CD4-positive, alpha-beta T cell (primary cell): ENCODE results near the gene ACLY. TPM values are rescaled to one million over a fixed set of nuclear protein-coding genes. Genes with fewer than 3 reads are reported as not detected.

Experiments used
- ATAC-seq: fragments of 200-7000 bp; cut with Tn5 transposase; one replicate; pipeline ENCODE4 v1.10.0; 2022; ENCODE audit warnings: mild to moderate bottlenecking; ENCODE audit not compliant: poor library complexity
- CTCF ChIA-PET: fragments of 350-600 bp; sonication (Branson Sonifier 250); formaldehyde crosslinking; loops from one replicate; lab custom pipeline; 2021; ENCODE audit warnings: antibody characterized with exemption, inconsistent platforms; lab: Charles Lee
- POLR2A ChIA-PET: fragments of 350-600 bp; sonication (Branson Sonifier 250); formaldehyde crosslinking; loops from one replicate; lab custom pipeline; 2021; ENCODE audit warnings: antibody characterized with exemption, inconsistent platforms; lab: Charles Lee
- DNase-seq, 14 experiments: peaks; one replicate each; pipeline ENCODE4 v3.0.0-alpha.2; 2013 to 2020; ENCODE audit warnings: mixed read lengths in 2 of 14
- H3K27ac ChIP-seq, 2 donors: one replicate each; pipeline versions ENCODE4 v1.5.1 to v1.7.0; 2013; ENCODE audit warnings: low read length in 2 of 2, low read depth in 1 of 2, mild to moderate bottlenecking in 1 of 2
- H3K27me3 ChIP-seq, 2 experiments: 1 replicate in 1 of 2; 2 replicates in 1 of 2; pipeline versions ENCODE4 v1.6.1 to v1.7.0; 2013; ENCODE audit warnings: low read length in 2 of 2, control low read depth in 1 of 2, mild to moderate bottlenecking in 1 of 2, moderate library complexity in 1 of 2; ENCODE audit not compliant: insufficient read depth in 2 of 2, control insufficient read depth in 1 of 2
- H3K36me3 ChIP-seq: one replicate; pipeline ENCODE4 v1.6.1; 2013; ENCODE audit warnings: low read length, control low read depth; ENCODE audit not compliant: insufficient read depth
- H3K4me1 ChIP-seq: one replicate; pipeline ENCODE4 v1.6.1; 2013; ENCODE audit warnings: low read length, control low read depth; ENCODE audit not compliant: insufficient read depth
- H3K4me3 ChIP-seq: one replicate; pipeline ENCODE4 v1.5.1; 2013; ENCODE audit warnings: mild to moderate bottlenecking, low read length, moderate library complexity
- H3K9me3 ChIP-seq, 2 experiments: 1 replicate in 1 of 2; 2 replicates in 1 of 2; pipeline versions ENCODE4 v1.6.1 to v1.7.0; 2013; ENCODE audit warnings: low read length in 2 of 2, mild to moderate bottlenecking in 2 of 2, control low read depth in 1 of 2, moderate library complexity in 1 of 2; ENCODE audit not compliant: control insufficient read depth in 1 of 2, insufficient read depth in 1 of 2
- H3K27ac Mint-ChIP-seq: one replicate; pipeline ENCODE4 v1.8.0; 2020; ENCODE audit warnings: mixed read lengths
- H3K27me3 Mint-ChIP-seq: one replicate; pipeline ENCODE4 v1.8.0; 2021; ENCODE audit warnings: mixed read lengths
- H3K36me3 Mint-ChIP-seq: one replicate; pipeline ENCODE4 v1.8.0; 2021; ENCODE audit warnings: low read depth, mixed read lengths
- H3K4me1 Mint-ChIP-seq: one replicate; pipeline ENCODE4 v1.8.0; 2021; ENCODE audit warnings: low read depth, mixed read lengths
- H3K4me3 Mint-ChIP-seq: one replicate; pipeline ENCODE4 v1.8.0; 2020; ENCODE audit warnings: mild to moderate bottlenecking, mixed read lengths
- H3K9me3 Mint-ChIP-seq: one replicate; pipeline ENCODE4 v1.8.0; 2020; ENCODE audit warnings: mixed read lengths
- CTCF ChIP-seq: fragments of 200-600 bp; IDR thresholded peaks from one replicate; pipeline ENCODE4 v1.8.0; 2022; ENCODE audit warnings: antibody characterized with exemption, mild to moderate bottlenecking
- intact Hi-C, 2 experiments: fragments of 100-400 bp; cut with DNase I in 1 of 2; cut with micrococcal nuclease in 1 of 2; formaldehyde crosslinking; loops; one replicate each; pipeline versions ENCODE4 v1.15.1 to v1.9.0; 2023 to 2025; cut with DNase I, micrococcal nuclease
- total RNA-seq, 174 experiments: library from RNA in 2 of 174; stranded (reverse) in 2 of 174; gene quantifications; one replicate each; pipeline ENCODE4 v1.2.3 and lab custom pipeline; 2021 to 2026

The ACLY gene
- total RNA-seq, 2 experiments from 2014 or later = 25.9 to 28.3 TPM

DNA sequence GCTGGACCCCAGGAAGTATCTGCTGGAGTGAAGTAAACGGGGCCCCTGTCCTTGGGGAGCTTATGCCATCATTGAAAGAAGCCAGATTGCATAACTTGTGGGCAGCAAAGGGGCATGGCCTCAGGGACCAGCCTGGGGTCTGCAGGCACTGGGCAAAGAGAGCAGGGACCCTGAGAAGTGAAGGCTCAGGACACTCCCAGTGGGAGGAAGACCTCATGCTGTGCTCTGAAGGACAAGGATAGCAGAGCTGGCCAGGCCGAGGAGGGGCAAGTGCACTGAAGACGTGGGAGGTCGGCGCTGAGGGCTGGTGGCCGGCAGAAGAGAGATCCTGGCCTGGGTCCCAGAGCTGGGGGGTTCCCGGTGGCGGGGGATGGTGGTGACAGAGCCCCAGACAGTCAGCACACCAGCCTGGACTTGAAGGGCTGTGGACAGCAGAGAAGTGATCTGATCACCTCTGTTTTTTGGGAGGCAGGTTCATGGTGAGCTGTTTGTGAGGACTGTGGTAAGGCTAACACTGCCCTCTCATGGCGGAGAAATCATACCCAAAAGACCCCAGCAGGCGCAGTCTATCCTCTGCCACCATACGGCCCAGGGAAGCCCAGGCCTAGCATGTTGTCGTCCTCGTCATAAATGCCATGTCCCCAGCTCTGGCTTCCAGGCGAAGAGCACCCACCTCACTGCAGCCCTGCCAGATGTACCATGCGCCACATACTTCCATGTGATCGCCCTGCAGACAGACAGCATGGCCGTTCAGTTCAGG, 40.8 kb upstream of the ACLY start:
- H3K27ac Mint-ChIP-seq = no peak overlapping the region
- DNase-seq (no peak), ATAC-seq (no peak)
- no peak overlapping the region for H3K27ac ChIP-seq
- no peaks in the 10 kb centered on the region for H3K36me3 ChIP-seq
- H3K36me3 Mint-ChIP-seq = no peaks in the 10 kb centered on the region
- H3K9me3 Mint-ChIP-seq = no peaks in the 10 kb centered on the region
- no peaks in the 10 kb centered on the region for H3K9me3 ChIP-seq
- no peak for TF ChIP-seq CTCF
- CTCF ChIA-PET = interaction anchor here (0.8 kb wide), 1 partner anchor 31 kb away, joined by 3 read pairs; no protein-coding TSS in a partner anchor
- intact Hi-C loops = no loop called here
- no peak overlapping the region for H3K4me3 Mint-ChIP-seq
- no peaks in the 10 kb centered on the region for H3K27me3 ChIP-seq
- no peaks in the 10 kb centered on the region for H3K4me1 Mint-ChIP-seq
- POLR2A ChIA-PET = interaction anchor here (1.5 kb wide), 1 partner anchor 153 kb away, joined by 4 read pairs; the partner anchor contains the start of gene DHX58
- H3K4me1 ChIP-seq = peaks cover 3% of the 10 kb centered on the region
- H3K4me3 ChIP-seq = no peak overlapping the region
- H3K27me3 Mint-ChIP-seq = no peaks in the 10 kb centered on the region

DNA sequence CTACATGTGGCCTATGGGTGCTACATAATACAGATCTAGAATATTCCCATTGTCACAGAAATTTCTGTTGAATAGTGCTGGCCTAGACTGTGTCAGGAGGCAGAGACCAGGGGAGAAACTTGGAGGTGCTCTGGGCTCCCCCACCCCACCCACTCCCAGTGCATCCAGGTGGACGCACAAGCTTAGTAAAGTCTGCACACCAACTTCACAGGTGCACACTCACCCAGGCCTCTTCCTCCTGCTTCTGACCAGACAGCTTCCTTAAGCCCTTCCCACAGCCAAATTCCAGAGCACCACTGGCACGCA, 40.2 kb upstream of the ACLY start:
- H3K36me3 Mint-ChIP-seq = no peaks in the 10 kb centered on the region
- CTCF ChIA-PET = interaction anchor here (0.8 kb wide), 1 partner anchor 30 kb away, joined by 3 read pairs; no protein-coding TSS in a partner anchor
- DNase-seq (no peak), ATAC-seq (no peak)
- no peak for TF ChIP-seq CTCF
- no peak overlapping the region for H3K27ac Mint-ChIP-seq
- Histone ChIP-seq H3K27ac (no peak overlapping the region), H3K27me3 (no peaks in the 10 kb centered on the region), H3K36me3 (no peaks in the 10 kb centered on the region), H3K4me3 (no peak overlapping the region), H3K9me3 (no peaks in the 10 kb centered on the region), H3K4me1 (peaks cover 3% of the 10 kb centered on the region)
- no peaks in the 10 kb centered on the region for H3K4me1 Mint-ChIP-seq
- H3K27me3 Mint-ChIP-seq = no peaks in the 10 kb centered on the region
- H3K4me3 Mint-ChIP-seq = no peak overlapping the region
- intact Hi-C loops = no loop called here
- POLR2A ChIA-PET = interaction anchor here (1.5 kb wide), 1 partner anchor 154 kb away, joined by 4 read pairs; the partner anchor contains the start of gene DHX58
- H3K9me3 Mint-ChIP-seq = no peaks in the 10 kb centered on the region

DNA sequence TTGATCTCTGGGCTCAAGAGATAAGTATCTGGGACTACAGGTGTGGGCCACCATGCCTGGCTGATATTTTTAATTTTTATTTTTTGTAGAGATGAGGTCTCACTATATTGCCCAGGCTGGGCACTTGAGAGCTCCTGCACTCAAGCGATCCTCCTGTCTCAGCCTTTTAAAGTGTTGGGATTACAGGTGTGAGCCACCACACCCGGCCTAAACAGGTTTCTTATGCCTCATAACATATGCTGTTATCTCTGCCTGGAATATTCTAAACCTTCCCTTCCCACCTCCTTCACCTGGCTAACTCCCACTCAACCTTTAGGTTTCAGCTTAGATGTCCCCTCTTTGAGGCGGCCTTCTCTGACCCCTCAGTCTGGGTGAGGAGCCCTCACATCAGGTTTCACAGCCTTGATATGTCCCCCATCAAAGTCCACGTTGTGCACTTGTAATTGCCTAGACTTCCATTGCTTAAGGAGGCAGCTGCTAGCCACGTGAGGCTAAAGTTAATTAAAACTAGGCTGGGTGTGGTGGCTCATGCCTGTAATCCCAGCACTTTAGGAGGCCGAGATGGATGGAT, 39.2 kb upstream of the ACLY start:
- no peaks in the 10 kb centered on the region for H3K36me3 Mint-ChIP-seq
- POLR2A ChIA-PET = interaction anchor here (1.5 kb wide), 1 partner anchor 155 kb away, joined by 4 read pairs; the partner anchor contains the start of gene DHX58
- no peak overlapping the region for H3K27ac ChIP-seq
- TF ChIP-seq CTCF = no peak
- no peaks in the 10 kb centered on the region for H3K9me3 ChIP-seq
- H3K27me3 Mint-ChIP-seq = no peaks in the 10 kb centered on the region
- H3K4me1 Mint-ChIP-seq = no peaks in the 10 kb centered on the region
- ATAC-seq (no peak), DNase-seq (no peak)
- no peaks in the 10 kb centered on the region for H3K27me3 ChIP-seq
- CTCF ChIA-PET = no interaction called here
- H3K27ac Mint-ChIP-seq = no peak overlapping the region
- no peaks in the 10 kb centered on the region for H3K9me3 Mint-ChIP-seq
- intact Hi-C loops = no loop called here
- no peak overlapping the region for H3K4me3 Mint-ChIP-seq
- H3K4me1 ChIP-seq = peaks cover 3% of the 10 kb centered on the region
- H3K4me3 ChIP-seq = no peak overlapping the region
- H3K36me3 ChIP-seq = no peaks in the 10 kb centered on the region
